IPS-15b (cell line): ENCODE measurements around the gene PPP2R1B.

Source experiments
- H3K27me3 ChIP-seq: one replicate; pipeline ENCODE4 v1.6.1; 2013; ENCODE audit warnings: low read length; ENCODE audit not compliant: control insufficient read depth, insufficient read depth
- H3K36me3 ChIP-seq: one replicate; pipeline ENCODE4 v1.6.1; 2013; ENCODE audit warnings: low read length; ENCODE audit not compliant: control insufficient read depth, insufficient read depth
- H3K4me1 ChIP-seq: one replicate; pipeline ENCODE4 v1.6.1; 2013; ENCODE audit warnings: mild to moderate bottlenecking, low read length; ENCODE audit not compliant: control insufficient read depth, insufficient read depth
- H3K4me3 ChIP-seq: one replicate; pipeline ENCODE4 v1.5.1; 2013; ENCODE audit warnings: low read depth, low read length
- H3K9ac ChIP-seq: one replicate; pipeline ENCODE4 v1.6.1; 2013; ENCODE audit warnings: low read depth, mild to moderate bottlenecking, low read length
- H3K9me3 ChIP-seq: one replicate; pipeline ENCODE4 v1.6.1; 2013; ENCODE audit warnings: mild to moderate bottlenecking, low read length; ENCODE audit not compliant: control insufficient read depth, insufficient read depth

The PPP2R1B gene

GRCh38 chr11:111698852-111699559 is 67.2 kb downstream of the PPP2R1B start:
- no peaks in the 10 kb centered on the region for H3K27me3 ChIP-seq
- H3K9ac ChIP-seq: no peak overlapping the region

DNA sequence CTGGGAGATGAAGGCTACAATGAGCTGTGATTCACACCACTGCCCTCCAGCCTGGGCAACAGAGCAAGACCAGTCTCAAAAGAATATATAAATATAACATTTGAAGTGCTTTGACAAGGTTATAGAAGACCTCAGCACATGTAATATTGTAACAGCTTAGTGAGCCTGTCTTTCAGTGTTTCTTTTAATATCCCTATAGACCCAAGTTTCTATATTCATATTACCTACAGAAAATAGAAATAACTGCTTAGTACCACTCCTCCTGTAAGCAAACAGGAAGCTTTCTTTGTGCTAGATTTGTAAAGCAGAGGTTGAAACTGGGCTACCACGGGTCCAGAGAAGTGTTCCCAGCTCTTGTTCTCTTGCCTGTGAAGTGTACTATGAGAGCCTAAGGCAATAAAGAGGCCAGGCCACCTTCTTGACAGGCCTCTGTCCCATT is 68.2 kb downstream of the PPP2R1B start:
- no peak overlapping the region for H3K9ac ChIP-seq
- H3K4me3 ChIP-seq: no peak overlapping the region
- H3K9me3 ChIP-seq: no peaks in the 10 kb centered on the region
- no peaks in the 10 kb centered on the region for H3K27me3 ChIP-seq
- H3K36me3 ChIP-seq: no peaks in the 10 kb centered on the region
- no peaks in the 10 kb centered on the region for H3K4me1 ChIP-seq

More at GRCh38 chr11:111698852-111699559, 67.2 kb downstream of the PPP2R1B start:
- H3K4me1 ChIP-seq: no peaks in the 10 kb centered on the region
- H3K4me3 ChIP-seq: no peak overlapping the region
- no peaks in the 10 kb centered on the region for H3K36me3 ChIP-seq
- H3K9me3 ChIP-seq: no peaks in the 10 kb centered on the region

GRCh38 chr11:111696556-111696955 is 69.6 kb downstream of the PPP2R1B start:
- Histone ChIP-seq H3K9ac (no peak overlapping the region), H3K4me1 (no peaks in the 10 kb centered on the region), H3K27me3 (no peaks in the 10 kb centered on the region), H3K4me3 (no peak overlapping the region), H3K9me3 (no peaks in the 10 kb centered on the region), H3K36me3 (no peaks in the 10 kb centered on the region)

GRCh38 chr11:111694851-111695250 is 71.3 kb downstream of the PPP2R1B start:
- no peaks in the 10 kb centered on the region for H3K36me3 ChIP-seq
- no peaks in the 10 kb centered on the region for H3K4me1 ChIP-seq
- H3K4me3 ChIP-seq: no peak overlapping the region
- no peak overlapping the region for H3K9ac ChIP-seq
- H3K27me3 ChIP-seq: no peaks in the 10 kb centered on the region
- H3K9me3 ChIP-seq: no peaks in the 10 kb centered on the region

DNA sequence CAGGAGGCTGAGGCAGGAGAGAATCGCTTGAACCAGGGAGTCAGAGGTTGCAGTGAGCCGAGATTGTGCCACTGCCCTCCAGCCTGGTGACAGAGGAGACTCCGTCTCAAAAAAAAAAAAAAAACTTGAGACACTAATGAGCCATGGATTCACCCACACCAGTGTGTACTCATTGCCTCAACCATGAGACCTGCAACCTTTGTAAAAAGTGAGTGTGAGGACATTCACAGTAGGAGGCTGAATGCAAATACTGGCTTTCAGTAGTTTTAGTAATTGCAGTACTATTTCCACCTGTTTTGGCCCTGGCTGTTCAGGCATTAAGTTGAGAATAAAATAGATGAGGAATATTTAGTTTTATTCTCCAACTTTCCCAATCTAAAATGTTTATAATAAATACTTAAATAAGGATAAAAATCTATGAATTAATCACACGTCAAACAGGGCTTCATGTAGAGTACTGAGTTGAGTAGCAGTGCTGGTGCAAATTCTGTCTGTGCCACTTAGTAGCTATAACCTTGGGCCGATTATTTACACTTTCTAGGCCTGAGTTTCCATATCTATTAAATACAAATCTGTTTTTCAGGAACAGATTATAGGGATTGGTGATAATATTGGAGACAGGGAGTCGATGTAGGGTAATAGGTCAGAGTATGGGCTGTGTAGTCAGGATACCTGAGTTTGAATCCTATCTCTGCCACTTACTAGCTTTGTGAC is 72.8 kb downstream of the PPP2R1B start:
- Histone ChIP-seq H3K36me3 (no peaks in the 10 kb centered on the region), H3K9ac (no peak overlapping the region), H3K27me3 (no peaks in the 10 kb centered on the region), H3K4me1 (no peaks in the 10 kb centered on the region), H3K9me3 (no peaks in the 10 kb centered on the region), H3K4me3 (no peak overlapping the region)

GRCh38 chr11:111691741-111692140 is 74.4 kb downstream of the PPP2R1B start:
- no peaks in the 10 kb centered on the region for H3K4me1 ChIP-seq
- H3K9ac ChIP-seq: no peak overlapping the region
- no peaks in the 10 kb centered on the region for H3K9me3 ChIP-seq
- no peaks in the 10 kb centered on the region for H3K36me3 ChIP-seq
- H3K27me3 ChIP-seq: no peaks in the 10 kb centered on the region
- no peak overlapping the region for H3K4me3 ChIP-seq

DNA sequence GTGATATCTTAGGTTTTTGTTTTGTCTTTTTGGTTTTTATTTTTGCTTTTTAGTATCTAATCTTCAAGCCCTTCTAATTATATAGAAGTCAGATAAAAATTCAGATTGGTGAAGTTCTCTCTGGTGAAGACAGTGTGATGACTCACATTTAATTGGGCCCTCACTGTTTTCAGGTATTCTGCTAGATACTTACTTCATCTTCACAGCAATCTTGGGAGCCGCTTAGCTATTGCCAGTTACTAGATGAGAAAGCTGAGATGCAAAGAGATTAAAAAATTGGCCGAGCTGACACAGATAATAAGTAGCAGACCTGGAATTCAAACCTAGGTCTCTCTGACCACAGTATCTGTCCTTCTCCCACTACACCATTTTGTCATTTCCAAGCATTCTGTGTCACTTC is 75.0 kb downstream of the PPP2R1B start:
- no peaks in the 10 kb centered on the region for H3K9me3 ChIP-seq
- H3K27me3 ChIP-seq: no peaks in the 10 kb centered on the region
- H3K4me3 ChIP-seq: no peak overlapping the region
- H3K4me1 ChIP-seq: no peaks in the 10 kb centered on the region
- no peaks in the 10 kb centered on the region for H3K36me3 ChIP-seq
- no peak overlapping the region for H3K9ac ChIP-seq

DNA sequence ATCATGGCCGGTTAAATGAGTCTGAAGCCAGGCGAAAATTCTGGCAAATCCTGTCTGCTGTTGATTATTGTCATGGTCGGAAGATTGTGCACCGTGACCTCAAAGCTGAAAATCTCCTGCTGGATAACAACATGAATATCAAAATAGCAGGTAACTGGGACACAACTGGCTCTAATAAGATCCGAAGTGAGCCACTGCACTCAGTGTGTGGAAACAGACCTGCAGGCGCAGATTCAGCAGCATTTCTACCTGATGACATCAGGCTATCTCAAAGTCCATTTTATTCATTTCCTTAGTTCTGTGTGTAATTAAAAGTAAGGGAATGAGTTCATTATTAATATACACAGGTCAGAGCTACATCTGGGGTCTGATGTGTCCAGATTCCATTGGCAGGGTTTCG is 78.2 kb downstream of the PPP2R1B start:
- Histone ChIP-seq H3K36me3 (no peaks in the 10 kb centered on the region), H3K9ac (no peak overlapping the region), H3K27me3 (no peaks in the 10 kb centered on the region), H3K9me3 (no peaks in the 10 kb centered on the region), H3K4me1 (no peaks in the 10 kb centered on the region), H3K4me3 (no peak overlapping the region)

- H3K4me3 ChIP-seq: no peak overlapping the region
- no peaks in the 10 kb centered on the region for H3K36me3 ChIP-seq
- H3K4me1 ChIP-seq: no peaks in the 10 kb centered on the region
- no peaks in the 10 kb centered on the region for H3K9me3 ChIP-seq
- H3K9ac ChIP-seq: no peak overlapping the region
- H3K27me3 ChIP-seq: no peaks in the 10 kb centered on the region
These were observed 81.9 kb downstream of the PPP2R1B start for GRCh38 chr11:111684251-111684650.

DNA sequence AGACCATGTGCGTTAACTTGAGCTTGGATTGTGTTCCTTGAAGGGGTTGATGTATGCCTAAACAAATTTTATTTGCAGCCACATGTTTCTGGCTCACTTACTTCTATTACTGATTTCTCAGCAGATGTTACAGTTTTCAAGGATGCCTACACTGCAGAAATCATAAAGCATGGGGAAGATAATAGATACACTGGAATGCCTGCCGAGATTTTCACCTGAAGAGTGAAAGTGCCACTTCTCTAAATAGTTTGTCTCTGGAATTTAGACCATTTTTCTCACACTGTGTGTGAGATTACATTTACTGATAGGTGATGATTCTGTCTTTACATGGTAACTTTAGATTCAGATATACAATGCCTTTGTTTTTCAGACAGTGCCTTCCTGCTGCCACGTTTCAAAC is 82.4 kb downstream of the PPP2R1B start:
- Histone ChIP-seq H3K4me3 (no peak overlapping the region), H3K36me3 (no peaks in the 10 kb centered on the region), H3K9me3 (no peaks in the 10 kb centered on the region), H3K4me1 (no peaks in the 10 kb centered on the region), H3K27me3 (no peaks in the 10 kb centered on the region), H3K9ac (no peak overlapping the region)

DNA sequence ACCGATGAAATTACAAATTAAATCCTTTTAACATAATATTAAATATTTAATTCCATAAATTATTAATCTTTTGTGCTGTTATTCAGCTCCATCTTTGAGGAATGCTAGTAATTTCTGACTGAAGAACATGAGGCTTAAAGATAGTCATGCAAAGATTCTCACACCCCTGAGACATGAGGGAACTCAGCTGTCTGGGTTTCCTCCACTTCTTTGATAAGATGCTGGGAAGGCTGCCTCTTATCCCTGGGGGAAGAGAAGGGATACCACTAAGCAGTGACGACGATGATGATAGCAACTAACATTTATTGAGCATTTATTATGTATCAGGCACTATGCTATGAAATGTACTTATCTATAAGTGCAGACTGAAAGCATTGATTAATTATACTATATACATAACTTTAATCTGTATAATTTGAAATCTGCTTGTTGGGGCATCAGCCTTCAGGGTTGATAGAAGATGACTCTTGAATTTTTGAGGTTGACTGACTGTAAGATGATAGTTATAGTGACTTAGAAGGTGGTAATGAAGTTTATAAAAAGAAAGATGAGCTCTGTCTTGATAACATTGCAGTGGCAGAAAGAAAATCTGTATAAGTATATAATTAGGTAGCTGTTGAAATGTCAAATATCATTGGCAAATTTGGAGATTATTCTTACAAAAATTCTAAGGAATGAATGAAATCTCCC is 85.6 kb downstream of the PPP2R1B start:
- Histone ChIP-seq H3K27me3 (no peaks in the 10 kb centered on the region), H3K9me3 (no peaks in the 10 kb centered on the region), H3K9ac (no peak overlapping the region), H3K36me3 (no peaks in the 10 kb centered on the region), H3K4me3 (no peak overlapping the region), H3K4me1 (no peaks in the 10 kb centered on the region)
